ENCODE results near the gene CEP112. TPM values are rescaled to one million over a fixed set of nuclear protein-coding genes. Genes with fewer than 3 reads are reported as not detected.

The CEP112 gene
- total and polyA plus RNA-seq, 2 experiments from 2014 or later, result 4.0 to 4.3 TPM

- no peak overlapping the region for H2AFZ ChIP-seq
- H3K4me3 ChIP-seq, result no peak overlapping the region
- no peak overlapping the region for H3K4me2 ChIP-seq
- H3K27me3 ChIP-seq (ENCODE audit: insufficient read depth), result no peaks in the 10 kb centered on the region
- no peaks in the 10 kb centered on the region for H4K20me1 ChIP-seq (replicated peaks; ENCODE audit: insufficient read depth)
- no peak for ATAC-seq
- H3K27ac ChIP-seq (ENCODE audit: low read depth), result no peak overlapping the region
- H3K9me2 ChIP-seq (ENCODE audit: insufficient read depth), result 0 out of 2 replicates have a peak, but pooled peaks cover 7% of the 10 kb centered on the region
- H3K4me1 ChIP-seq (ENCODE audit: insufficient read depth), result no peaks in the 10 kb centered on the region
- Mint-ChIP-seq H3K36me3 (ENCODE audit: low read depth) (no peaks in the 10 kb centered on the region), H3K4me3 (no peak overlapping the region), H3K4me1 (peaks cover 4% of the 10 kb centered on the region; the same call in 1 of the 3 replicates), H3K27me3 (ENCODE audit: insufficient read depth, low read depth, poor library complexity) (no peaks in the 10 kb centered on the region), H3K27ac (no peak overlapping the region), H3K9me3 (no peaks in the 10 kb centered on the region; the same call in 1 of the 3 replicates)
- no peaks in the 10 kb centered on the region for H3K79me2 ChIP-seq (replicated peaks; ENCODE audit: insufficient read depth)
- no peaks in the 10 kb centered on the region for H3K36me3 ChIP-seq (ENCODE audit: insufficient read depth)
- DNase-seq (ENCODE audit: low spot score), result no peak
- no peak for TF ChIP-seq ZNF114 (CRISPR knock-in tag; IDR thresholded peaks at IDR 0.05)
- TF ChIP-seq JUNB (IDR thresholded peaks at IDR 0.05; ENCODE audit: unreplicated experiment), result no peak
- TF ChIP-seq EZH2 (IDR thresholded peaks at IDR 0.05; ENCODE audit: low read depth, unreplicated experiment), result no peak
- no peak for TF ChIP-seq STAT1 (IDR thresholded peaks at IDR 0.05; ENCODE audit: unreplicated experiment)
- no peak for TF ChIP-seq ZNF331 (CRISPR knock-in tag; IDR thresholded peaks at IDR 0.05; ENCODE audit: low read depth)
- TF ChIP-seq NANOG (IDR thresholded peaks at IDR 0.05; ENCODE audit: borderline replicate concordance), result no peak
- no peak for TF ChIP-seq POLR2AphosphoS5 (IDR thresholded peaks at IDR 0.05; ENCODE audit: low read depth)
- no peak for TF ChIP-seq CREB1 (CRISPR knock-in tag; IDR thresholded peaks at IDR 0.05; ENCODE audit: low read depth)
- no peaks in the 10 kb centered on the region for H3F3A ChIP-seq (replicated peaks; ENCODE audit: low read depth)
These were observed 529.7 kb downstream of the CEP112 start for GRCh38 chr17:65662196-65662595.

GRCh38 chr17:65660947-65661346, 531.0 kb downstream of the CEP112 start:
- ATAC-seq (no peak), DNase-seq (ENCODE audit: low spot score) (no peak)
- Mint-ChIP-seq H3K9me3 (no peaks in the 10 kb centered on the region; the same call in 1 of the 3 replicates), H3K27me3 (ENCODE audit: insufficient read depth, low read depth, poor library complexity) (no peaks in the 10 kb centered on the region), H3K4me1 (peaks cover 6% of the 10 kb centered on the region; the same call in 2 of the 3 replicates), H3K27ac (peak overlapping the region; percentile 63), H3K36me3 (ENCODE audit: low read depth) (no peaks in the 10 kb centered on the region), H3K4me3 (no peak overlapping the region)
- Histone ChIP-seq H3F3A (replicated peaks; ENCODE audit: low read depth) (no peaks in the 10 kb centered on the region), H3K4me1 (ENCODE audit: insufficient read depth) (peaks cover 5% of the 10 kb centered on the region; the same call in 1 of the 2 replicates), H4K20me1 (replicated peaks; ENCODE audit: insufficient read depth) (no peaks in the 10 kb centered on the region), H3K4me2 (no peak overlapping the region), H3K79me2 (replicated peaks; ENCODE audit: insufficient read depth) (no peaks in the 10 kb centered on the region), H3K27ac (ENCODE audit: low read depth) (no peak overlapping the region), H3K27me3 (ENCODE audit: insufficient read depth) (no peaks in the 10 kb centered on the region), H3K4me3 (no peak overlapping the region), H2AFZ (no peak overlapping the region), H3K9me2 (ENCODE audit: insufficient read depth) (0 out of 2 replicates have a peak, but pooled peaks cover 7% of the 10 kb centered on the region), H3K36me3 (ENCODE audit: insufficient read depth) (no peaks in the 10 kb centered on the region)
- TF ChIP-seq ZNF331 (CRISPR knock-in tag; IDR thresholded peaks at IDR 0.05; ENCODE audit: low read depth) (no peak), ETS1 (IDR thresholded peaks at IDR 0.05) (no peak), CREB1 (CRISPR knock-in tag; IDR thresholded peaks at IDR 0.05; ENCODE audit: low read depth) (no peak), JUNB (IDR thresholded peaks at IDR 0.05; ENCODE audit: unreplicated experiment) (no peak), EZH2 (IDR thresholded peaks at IDR 0.05; ENCODE audit: low read depth, unreplicated experiment) (no peak), EZH2phosphoT487 (IDR thresholded peaks at IDR 0.05; ENCODE audit: unreplicated experiment) (no peak), STAT1 (IDR thresholded peaks at IDR 0.05; ENCODE audit: unreplicated experiment) (no peak), REST (IDR thresholded peaks at IDR 0.05; ENCODE audit: unreplicated experiment) (no peak), NANOG (IDR thresholded peaks at IDR 0.05; ENCODE audit: borderline replicate concordance) (no peak), ZNF114 (CRISPR knock-in tag; IDR thresholded peaks at IDR 0.05) (no peak)
- TF ChIP-seq, protein P1, sequence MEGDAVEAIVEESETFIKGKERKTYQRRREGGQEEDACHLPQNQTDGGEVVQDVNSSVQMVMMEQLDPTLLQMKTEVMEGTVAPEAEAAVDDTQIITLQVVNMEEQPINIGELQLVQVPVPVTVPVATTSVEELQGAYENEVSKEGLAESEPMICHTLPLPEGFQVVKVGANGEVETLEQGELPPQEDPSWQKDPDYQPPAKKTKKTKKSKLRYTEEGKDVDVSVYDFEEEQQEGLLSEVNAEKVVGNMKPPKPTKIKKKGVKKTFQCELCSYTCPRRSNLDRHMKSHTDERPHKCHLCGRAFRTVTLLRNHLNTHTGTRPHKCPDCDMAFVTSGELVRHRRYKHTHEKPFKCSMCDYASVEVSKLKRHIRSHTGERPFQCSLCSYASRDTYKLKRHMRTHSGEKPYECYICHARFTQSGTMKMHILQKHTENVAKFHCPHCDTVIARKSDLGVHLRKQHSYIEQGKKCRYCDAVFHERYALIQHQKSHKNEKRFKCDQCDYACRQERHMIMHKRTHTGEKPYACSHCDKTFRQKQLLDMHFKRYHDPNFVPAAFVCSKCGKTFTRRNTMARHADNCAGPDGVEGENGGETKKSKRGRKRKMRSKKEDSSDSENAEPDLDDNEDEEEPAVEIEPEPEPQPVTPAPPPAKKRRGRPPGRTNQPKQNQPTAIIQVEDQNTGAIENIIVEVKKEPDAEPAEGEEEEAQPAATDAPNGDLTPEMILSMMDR (conservative IDR thresholded peaks at IDR 0.05; ENCODE audit: low read depth in 2 of 2), result no peak
